Activated naive CD4-positive, alpha-beta T cell treated with anti-CD3 and anti-CD28 coated beads, Interleukin-2, amount 50 U/mL, for 72 hours (primary cell): ENCODE data around the gene RAD51B. TPM values are rescaled to one million over a fixed set of nuclear protein-coding genes. Genes with fewer than 3 reads are reported as not detected.

ENCODE experiments used
- ATAC-seq, 2 donors: fragments of 150-1000 bp; cut with Tn5 transposase; 2 replicates each; pipeline ENCODE4 v1.10.0; 2021; ENCODE audit warnings: mild to moderate bottlenecking in 2 of 2, moderate library complexity in 2 of 2
- DNase-seq, 2 donors: peaks; one replicate each; pipeline ENCODE4 v3.0.0; 2021 to 2022; ENCODE audit warnings: low spot score in 2 of 2
- H3K27ac Mint-ChIP-seq, 2 donors: one replicate each; pipeline ENCODE4 v1.8.0; 2022; ENCODE audit warnings: mild to moderate bottlenecking in 2 of 2, mixed read lengths in 2 of 2
- H3K36me3 Mint-ChIP-seq, 2 donors: one replicate each; pipeline ENCODE4 v1.8.0; 2022; ENCODE audit warnings: mixed read lengths in 2 of 2
- H3K9me3 Mint-ChIP-seq, 2 donors: one replicate each; pipeline ENCODE4 v1.8.0; 2022; ENCODE audit warnings: mixed read lengths in 2 of 2
- total RNA-seq, 2 donors: library from RNA; stranded (reverse); gene quantifications; one replicate each; pipeline ENCODE4 v1.2.3, GENCODE V29; 2022

Gene RAD51B
- total RNA-seq, 2 donors from 2014 or later: 36.5 to 53.0 TPM

DNA sequence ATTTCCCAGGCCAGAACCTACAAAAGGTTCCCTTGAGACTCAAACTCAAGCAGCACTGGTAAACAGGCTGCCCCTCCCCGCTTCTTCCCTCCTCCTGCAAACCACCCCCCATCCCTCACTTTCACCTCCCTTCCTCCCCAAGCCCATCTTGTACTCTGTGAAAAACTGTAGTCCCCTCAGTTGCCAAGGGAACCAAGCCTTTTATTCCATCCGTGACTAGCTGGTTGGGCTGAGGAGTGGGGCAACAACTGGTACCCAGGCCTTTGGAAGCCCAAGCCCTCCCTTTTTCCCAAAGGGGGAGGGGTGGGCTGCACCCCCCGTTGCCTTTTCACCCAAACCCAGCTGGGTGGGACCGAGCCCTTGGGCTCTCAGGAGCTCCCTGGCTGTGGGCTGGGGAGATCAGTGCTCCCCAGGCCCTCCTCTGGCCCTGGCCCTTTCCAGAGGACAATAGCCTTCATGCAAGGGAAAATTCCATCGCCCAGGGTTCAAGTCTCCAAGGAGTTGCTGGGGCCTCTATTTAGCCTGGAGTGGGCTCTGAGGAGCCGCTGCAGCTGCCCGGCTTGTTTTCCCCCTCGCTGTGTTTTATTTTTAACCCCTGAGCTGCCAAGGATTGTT, 911.3 kb downstream of the RAD51B start:
- no peaks in the 10 kb centered on the region for H3K36me3 Mint-ChIP-seq
- no peak for ATAC-seq

GRCh38 chr14:68733086-68733914, 913.7 kb downstream of the RAD51B start:
- Mint-ChIP-seq H3K36me3 (no peaks in the 10 kb centered on the region), H3K27ac (peak overlapping the region; percentile 80 to 88), H3K9me3 (no peaks in the 10 kb centered on the region)
- DNase-seq (peak; percentile 18 to 65), ATAC-seq (peak; percentile 66 to 76)

More for the DNA sequence above, 911.3 kb downstream of the RAD51B start:
- no peak for DNase-seq
- peak overlapping the region in 1 of 2 donors; percentile 44 for H3K27ac Mint-ChIP-seq
- no peaks in the 10 kb centered on the region for H3K9me3 Mint-ChIP-seq

DNA sequence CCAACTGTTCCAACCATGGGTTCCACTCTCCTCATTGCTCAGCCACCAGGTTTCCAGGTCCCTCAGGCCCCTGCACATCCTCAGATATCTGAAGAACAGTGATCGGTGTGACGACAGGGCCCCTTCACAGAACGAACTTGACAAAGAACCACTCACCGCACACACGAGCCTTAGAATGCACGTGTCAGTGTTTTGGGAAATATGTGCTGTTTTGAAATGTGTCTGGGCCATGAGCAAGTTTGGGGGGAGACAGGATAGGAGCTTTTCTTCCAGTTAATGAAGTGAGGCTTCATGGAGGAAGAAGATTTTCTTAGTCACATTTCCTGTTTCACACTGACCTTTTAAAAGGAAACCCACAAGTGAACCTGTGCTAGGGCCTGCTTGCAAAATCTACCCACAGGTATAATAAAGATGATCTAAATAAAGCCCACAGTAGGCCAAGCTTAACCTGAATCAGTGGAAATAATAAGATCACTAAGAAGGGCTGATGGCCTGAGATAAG, 914.7 kb downstream of the RAD51B start:
- DNase-seq (peak in 1 of 2 donors; percentile 62), ATAC-seq (peak; percentile 66 to 81)
- no peaks in the 10 kb centered on the region for H3K36me3 Mint-ChIP-seq
- H3K27ac Mint-ChIP-seq: peak overlapping the region; percentile 47 to 80
- H3K9me3 Mint-ChIP-seq: no peaks in the 10 kb centered on the region

DNA sequence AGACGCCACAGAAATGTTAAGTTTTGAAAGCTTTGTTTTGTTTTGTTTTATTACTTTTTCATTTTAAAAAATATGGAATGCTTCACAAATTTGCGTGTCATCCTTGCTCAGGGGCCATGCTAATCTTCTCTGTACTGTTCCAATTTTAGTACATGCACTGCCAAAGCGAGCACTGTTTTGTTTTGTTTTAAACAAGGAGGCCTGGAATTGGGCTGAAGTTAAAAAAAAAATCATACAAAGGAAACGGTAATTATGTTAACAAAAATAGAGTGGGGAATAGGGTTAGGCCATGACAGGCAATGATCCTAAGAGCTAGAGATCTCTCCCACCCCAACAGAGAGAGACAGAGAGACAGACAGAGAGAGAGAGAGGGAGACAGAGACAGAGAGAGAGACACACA, 916.3 kb downstream of the RAD51B start:
- peaks cover 0 to 8% of the 10 kb centered on the region in 2 donors for H3K36me3 Mint-ChIP-seq
- H3K9me3 Mint-ChIP-seq: peaks cover 6 to 7% of the 10 kb centered on the region in 2 donors
- ATAC-seq (no peak), DNase-seq (no peak)
- peak overlapping the region in 1 of 2 donors; percentile 62 for H3K27ac Mint-ChIP-seq

GRCh38 chr14:68736471-68736871, 916.9 kb downstream of the RAD51B start:
- peak overlapping the region in 1 of 2 donors; percentile 62 for H3K27ac Mint-ChIP-seq
- peaks cover 0 to 13% of the 10 kb centered on the region in 2 donors for H3K36me3 Mint-ChIP-seq
- H3K9me3 Mint-ChIP-seq: peaks cover 6 to 12% of the 10 kb centered on the region in 2 donors
- no peak for DNase-seq
- ATAC-seq: no peak

GRCh38 chr14:68737086-68737485, 917.5 kb downstream of the RAD51B start:
- DNase-seq (no peak), ATAC-seq (no peak)
- Mint-ChIP-seq H3K9me3 (peaks cover 6 to 12% of the 10 kb centered on the region in 2 donors), H3K36me3 (peaks cover 0 to 13% of the 10 kb centered on the region in 2 donors), H3K27ac (no peak overlapping the region)

DNA sequence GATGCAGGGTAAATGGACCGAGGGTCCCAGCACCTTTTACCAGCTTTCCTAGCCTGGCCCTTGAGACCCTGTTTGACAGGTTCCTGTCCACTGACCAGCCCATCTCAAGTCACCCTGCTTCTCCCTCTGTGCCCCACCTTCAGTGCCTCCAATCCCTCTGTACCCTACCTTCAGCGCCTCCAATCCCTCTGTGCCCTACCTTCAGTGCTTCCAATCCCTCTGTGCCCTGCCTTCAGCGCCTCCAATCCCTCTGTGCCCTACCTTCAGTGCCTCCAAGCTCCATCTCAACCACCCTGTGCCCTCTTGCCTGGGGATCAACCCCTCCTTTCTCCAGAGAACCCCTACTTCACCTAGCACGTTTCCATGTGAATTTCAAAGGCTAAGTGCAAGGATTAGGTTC, 919.0 kb downstream of the RAD51B start:
- Mint-ChIP-seq H3K27ac (peak overlapping the region in 1 of 2 donors; percentile 88), H3K36me3 (peaks cover 0 to 13% of the 10 kb centered on the region in 2 donors), H3K9me3 (peaks cover 6 to 12% of the 10 kb centered on the region in 2 donors)
- DNase-seq (no peak), ATAC-seq (no peak)

DNA sequence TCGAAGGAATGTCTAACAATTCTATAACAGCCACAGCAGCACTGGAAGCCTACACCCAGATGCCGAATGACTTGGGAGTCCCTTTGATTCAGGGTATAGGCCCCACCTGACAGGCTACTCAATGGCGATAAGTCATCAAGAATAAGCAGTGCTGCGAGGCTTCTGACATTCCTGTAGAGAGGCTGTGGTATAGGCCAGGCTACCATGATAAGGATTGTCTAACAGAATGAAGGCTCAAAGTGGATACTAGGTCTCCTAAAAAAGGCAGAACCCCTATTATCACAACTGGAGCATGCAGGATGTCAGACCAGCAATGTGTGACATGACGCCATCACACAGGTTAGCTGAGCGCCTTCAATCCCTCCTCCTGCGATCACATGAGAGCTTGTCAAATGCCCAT, 920.1 kb downstream of the RAD51B start:
- no peak for DNase-seq
- H3K36me3 Mint-ChIP-seq: peaks cover 0 to 13% of the 10 kb centered on the region in 2 donors
- H3K27ac Mint-ChIP-seq: no peak overlapping the region

GRCh38 chr14:68740788-68741476, 921.4 kb downstream of the RAD51B start:
- DNase-seq (no peak), ATAC-seq (peak in 1 of 2 donors; percentile 43)
- peak overlapping the region in 1 of 2 donors; percentile 11 for H3K27ac Mint-ChIP-seq
- peaks cover 0 to 13% of the 10 kb centered on the region in 2 donors for H3K36me3 Mint-ChIP-seq
- peaks cover 6 to 12% of the 10 kb centered on the region in 2 donors for H3K9me3 Mint-ChIP-seq

More for the DNA sequence above, 920.1 kb downstream of the RAD51B start:
- H3K9me3 Mint-ChIP-seq: peaks cover 6 to 12% of the 10 kb centered on the region in 2 donors
- no peak for ATAC-seq

- H3K27ac Mint-ChIP-seq: no peak overlapping the region
- DNase-seq: no peak
- H3K9me3 Mint-ChIP-seq: peaks cover 6 to 12% of the 10 kb centered on the region in 2 donors
- peak in 1 of 2 donors; percentile 36 for ATAC-seq
- H3K36me3 Mint-ChIP-seq: peaks cover 0 to 13% of the 10 kb centered on the region in 2 donors
Observed at GRCh38 chr14:68741477-68741791, 921.9 kb downstream of the RAD51B start.

DNA sequence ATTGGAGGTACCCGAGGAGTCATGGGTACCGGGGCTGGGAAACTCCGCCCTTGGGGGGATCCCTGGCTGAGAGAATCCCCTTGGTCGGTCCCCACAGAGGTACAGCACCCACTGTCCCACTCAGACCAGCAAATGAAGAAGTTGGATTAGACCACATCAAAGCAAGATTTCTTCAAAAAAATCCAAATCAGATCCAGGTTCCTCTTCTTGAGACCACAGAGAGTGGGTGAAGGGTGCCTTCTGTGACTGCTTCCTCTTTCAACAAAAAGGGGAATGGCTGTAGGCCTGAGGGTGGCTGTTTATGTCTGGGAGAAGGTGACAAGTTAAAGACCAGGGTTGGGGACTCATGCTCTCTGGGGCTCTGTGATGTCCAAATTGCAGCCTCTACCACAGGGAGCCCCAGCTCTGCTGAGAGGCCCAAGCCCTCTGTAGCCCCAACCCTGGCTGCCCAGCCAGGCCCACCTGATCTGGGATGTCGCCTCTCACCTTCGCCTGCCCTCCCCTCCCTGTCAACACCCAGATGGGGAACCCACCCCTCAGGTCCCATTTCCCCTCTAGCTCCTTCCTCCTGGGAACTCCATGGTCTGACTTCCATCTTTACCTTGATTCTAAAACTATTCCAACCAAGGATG, 922.4 kb downstream of the RAD51B start:
- Mint-ChIP-seq H3K27ac (no peak overlapping the region), H3K9me3 (peaks cover 6 to 12% of the 10 kb centered on the region in 2 donors), H3K36me3 (peaks cover 0 to 13% of the 10 kb centered on the region in 2 donors)
- DNase-seq: no peak
- peak in 1 of 2 donors; percentile 36 for ATAC-seq

DNA sequence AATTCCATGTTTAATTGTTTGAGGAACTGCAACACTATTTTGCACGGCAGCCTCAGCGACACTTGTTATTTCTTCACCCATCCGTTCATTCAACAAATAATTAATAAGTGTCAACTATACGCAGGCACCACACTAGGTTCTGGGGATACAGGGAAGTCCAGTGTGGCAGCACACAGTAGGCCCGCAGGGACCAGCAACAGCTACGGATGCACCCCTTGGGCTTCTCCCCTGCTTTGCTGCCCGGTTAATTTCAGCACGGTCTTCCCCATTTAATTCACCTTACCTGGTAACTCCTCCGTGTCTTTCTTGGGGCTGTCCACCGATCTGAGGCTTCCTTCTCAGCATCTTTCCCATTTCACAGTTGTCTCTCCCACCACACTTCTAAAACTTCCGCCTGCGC, 925.0 kb downstream of the RAD51B start:
- H3K36me3 Mint-ChIP-seq: peaks cover 0 to 13% of the 10 kb centered on the region in 2 donors
- H3K27ac Mint-ChIP-seq: no peak overlapping the region
- H3K9me3 Mint-ChIP-seq: peaks cover 6 to 12% of the 10 kb centered on the region in 2 donors
- no peak for DNase-seq
- ATAC-seq: no peak

GRCh38 chr14:68747393-68747792, 927.8 kb downstream of the RAD51B start:
- no peak for ATAC-seq
- Mint-ChIP-seq H3K27ac (peak overlapping the region in 1 of 2 donors; percentile 18), H3K9me3 (no peaks in the 10 kb centered on the region)

GRCh38 chr14:68748260-68748659, 928.7 kb downstream of the RAD51B start:
- H3K9me3 Mint-ChIP-seq: no peaks in the 10 kb centered on the region
- H3K27ac Mint-ChIP-seq: no peak overlapping the region
- no peak for ATAC-seq
- no peak for DNase-seq
- no peaks in the 10 kb centered on the region for H3K36me3 Mint-ChIP-seq

More at GRCh38 chr14:68747393-68747792, 927.8 kb downstream of the RAD51B start:
- H3K36me3 Mint-ChIP-seq: no peaks in the 10 kb centered on the region
- DNase-seq: no peak

GRCh38 chr14:68748691-68749090, 929.1 kb downstream of the RAD51B start:
- Mint-ChIP-seq H3K27ac (no peak overlapping the region), H3K36me3 (no peaks in the 10 kb centered on the region), H3K9me3 (no peaks in the 10 kb centered on the region)
- ATAC-seq: no peak
- no peak for DNase-seq
